HCT116 (cell line): Measurements from ENCODE around the gene SMIM44. TPM values are rescaled to one million over a fixed set of nuclear protein-coding genes. Genes with fewer than 3 reads are reported as not detected.

ENCODE experiments used
- ATF3 ChIP-seq: IDR thresholded peaks from 2 replicates; pipeline ENCODE4 v1.6.1; 2012
- CBX3 ChIP-seq: IDR thresholded peaks from 2 replicates; pipeline ENCODE4 v1.6.1; 2012; ENCODE audit warnings: low read depth
- CEBPB ChIP-seq: IDR thresholded peaks from 2 replicates; pipeline ENCODE4 v1.6.1; 2012; ENCODE audit warnings: low read depth
- CTCF ChIP-seq, 3 experiments: fragments of 200-600 bp in 1 of 3; sonication (generic) in 1 of 3; IDR thresholded peaks in 2 of 3; conservative IDR thresholded peaks in 1 of 3; 2 replicates each; pipeline ENCODE4 v1.5.1; 2012 to 2017; ENCODE audit warnings: low read depth in 2 of 3, low read length in 2 of 3, antibody characterized with exemption in 1 of 3, borderline replicate concordance in 1 of 3, control low read depth in 1 of 3, mild to moderate bottlenecking in 1 of 3, mixed read lengths in 1 of 3, mixed run types in 1 of 3, moderate library complexity in 1 of 3; ENCODE audit not compliant: insufficient read depth in 1 of 3
- EZH2 ChIP-seq: fragments of 200-600 bp; sonication (generic); IDR thresholded peaks from 2 replicates; pipeline ENCODE4 v1.6.1; 2017; ENCODE audit warnings: antibody characterized with exemption, mixed run types
- FOSL1 ChIP-seq: IDR thresholded peaks from 2 replicates; pipeline ENCODE4 v1.6.1; 2012; ENCODE audit warnings: low read depth
- JUND ChIP-seq: IDR thresholded peaks from 2 replicates; pipeline ENCODE4 v1.6.1; 2012
- POLR2A ChIP-seq: IDR thresholded peaks from 2 replicates; pipeline ENCODE4 v1.7.0; 2011; ENCODE audit warnings: borderline replicate concordance; ENCODE audit not compliant: insufficient read depth, insufficient read length; ENCODE audit errors: extremely low read depth
- POLR2AphosphoS5 ChIP-seq: IDR thresholded peaks from 2 replicates; pipeline ENCODE4 v1.6.1; 2011; ENCODE audit warnings: mild to moderate bottlenecking, low read depth, low read length, moderate library complexity
- RAD21 ChIP-seq: IDR thresholded peaks from 2 replicates; pipeline ENCODE4 v1.6.1; 2012; ENCODE audit warnings: low read depth, mild to moderate bottlenecking
- SIN3A ChIP-seq: IDR thresholded peaks from 2 replicates; pipeline ENCODE4 v1.6.1; 2012; ENCODE audit warnings: low read depth
- SRF ChIP-seq: IDR thresholded peaks from 2 replicates; pipeline ENCODE4 v1.6.1; 2012; ENCODE audit warnings: low read depth
- TCF7L2 ChIP-seq: IDR thresholded peaks from 2 replicates; pipeline ENCODE4 v1.7.0; 2011; ENCODE audit warnings: borderline replicate concordance, inconsistent platforms; ENCODE audit not compliant: insufficient read depth, insufficient read length; ENCODE audit errors: extremely low read depth
- YY1 ChIP-seq: IDR thresholded peaks from 2 replicates; pipeline ENCODE4 v1.6.1; 2011; ENCODE audit warnings: low read length, low read depth, moderate library complexity, mild to moderate bottlenecking; ENCODE audit not compliant: insufficient replicate concordance; ENCODE audit errors: extremely low read depth
- ZNF274 ChIP-seq: fragments of 200-500 bp; sonication (Bioruptor generic); IDR thresholded peaks from 2 replicates; pipeline ENCODE4 v1.6.1; 2014; ENCODE audit warnings: mild to moderate bottlenecking, low read depth, low read length, inconsistent platforms
- total RNA-seq: library from RNA; stranded (reverse); gene quantifications from one replicate; pipeline ENCODE4 v1.2.1, GENCODE V29; 2021; ENCODE audit not compliant: unreplicated experiment
- TF ChIP-seq, protein P1 (sequence below): IDR thresholded peaks from 2 replicates; pipeline ENCODE4 v1.6.1; 2012

SMIM44 gene
- total RNA-seq, 1 experiment from 2014 or later: not detected

DNA sequence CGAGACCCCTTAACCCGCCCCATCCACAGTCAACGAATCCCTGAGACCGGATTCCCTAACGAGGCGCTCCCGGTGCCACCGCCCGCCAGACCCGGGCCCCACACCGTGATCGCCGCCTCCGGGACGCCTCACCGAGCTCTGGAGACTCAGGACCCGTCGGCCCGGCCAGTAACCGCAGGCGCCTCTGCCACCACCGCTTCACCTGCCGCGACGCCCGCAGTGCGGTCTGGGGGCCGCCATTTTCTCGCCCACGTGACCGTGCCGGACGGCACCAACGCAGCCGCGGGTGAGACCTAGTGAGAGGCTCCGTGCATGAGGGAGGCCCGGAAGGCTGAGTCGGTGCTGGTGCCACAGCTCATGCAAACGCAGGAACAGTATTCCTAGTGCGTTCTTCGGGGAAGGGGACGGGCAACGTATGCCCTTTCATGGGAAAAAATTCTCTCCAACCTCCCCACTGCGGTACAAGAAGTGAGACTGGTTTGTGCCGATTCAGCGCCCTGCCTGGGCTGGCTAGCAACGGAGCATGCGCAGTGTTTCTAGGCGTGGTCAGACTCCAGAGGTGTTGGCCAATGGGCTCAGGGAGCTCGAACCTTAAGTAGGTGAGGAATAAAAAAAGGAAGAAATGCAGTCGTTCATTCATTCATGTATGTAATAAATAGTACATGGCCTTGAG, 17.3 kb upstream of the SMIM44 start, which contains the start of gene DOHH (continued):
- TF ChIP-seq CTCF (IDR thresholded peaks at IDR 0.05 in 2 of 3, conservative IDR thresholded peaks at IDR 0.05 in 1 of 3; ENCODE audit: borderline replicate concordance in 1 of 3, insufficient read depth in 1 of 3, low read depth in 2 of 3, low read length in 2 of 3): no peak
- TF ChIP-seq TCF7L2: peak; percentile 68
- no peak for TF ChIP-seq ZNF274
- no peak; the same call in none of the 2 replicates for TF ChIP-seq JUND
- no peak for TF ChIP-seq RAD21
- TF ChIP-seq, protein P1, sequence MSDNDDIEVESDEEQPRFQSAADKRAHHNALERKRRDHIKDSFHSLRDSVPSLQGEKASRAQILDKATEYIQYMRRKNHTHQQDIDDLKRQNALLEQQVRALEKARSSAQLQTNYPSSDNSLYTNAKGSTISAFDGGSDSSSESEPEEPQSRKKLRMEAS: peak; percentile 97
- TF ChIP-seq YY1: peak; percentile 98
- no peak for TF ChIP-seq CEBPB
- no peak for TF ChIP-seq ATF3
- TF ChIP-seq POLR2AphosphoS5: peak; percentile 75
- TF ChIP-seq FOSL1: no peak
- TF ChIP-seq POLR2A: peak; percentile 78
- TF ChIP-seq SIN3A: peak; percentile 35; the same call in 1 of the 2 replicates
- no peak for TF ChIP-seq SRF
- no peak for TF ChIP-seq EZH2
- TF ChIP-seq CBX3: no peak
